ENCODE measurements around the gene DTX1.

DTX1 gene

DNA sequence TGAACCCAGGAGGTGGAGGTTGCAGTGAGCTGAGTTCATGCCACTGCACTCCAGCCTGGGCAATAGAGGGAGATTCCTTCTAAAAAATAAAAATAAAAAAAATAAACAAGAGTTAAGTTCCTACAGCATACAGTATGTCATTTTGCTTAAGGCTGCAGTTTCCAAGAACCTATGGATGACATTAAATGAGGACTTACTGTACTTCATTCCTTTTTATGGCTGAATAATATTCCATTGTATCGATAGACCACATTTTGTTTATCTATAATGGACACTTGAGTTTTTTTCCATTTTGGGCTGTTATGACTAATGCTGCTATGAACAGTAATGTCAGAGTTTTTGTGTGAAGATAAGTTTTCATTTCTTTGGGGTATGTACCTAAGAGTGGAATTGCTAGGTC lies 61.6 kb downstream of the DTX1 start:
- DNase-seq: no peak

DNA sequence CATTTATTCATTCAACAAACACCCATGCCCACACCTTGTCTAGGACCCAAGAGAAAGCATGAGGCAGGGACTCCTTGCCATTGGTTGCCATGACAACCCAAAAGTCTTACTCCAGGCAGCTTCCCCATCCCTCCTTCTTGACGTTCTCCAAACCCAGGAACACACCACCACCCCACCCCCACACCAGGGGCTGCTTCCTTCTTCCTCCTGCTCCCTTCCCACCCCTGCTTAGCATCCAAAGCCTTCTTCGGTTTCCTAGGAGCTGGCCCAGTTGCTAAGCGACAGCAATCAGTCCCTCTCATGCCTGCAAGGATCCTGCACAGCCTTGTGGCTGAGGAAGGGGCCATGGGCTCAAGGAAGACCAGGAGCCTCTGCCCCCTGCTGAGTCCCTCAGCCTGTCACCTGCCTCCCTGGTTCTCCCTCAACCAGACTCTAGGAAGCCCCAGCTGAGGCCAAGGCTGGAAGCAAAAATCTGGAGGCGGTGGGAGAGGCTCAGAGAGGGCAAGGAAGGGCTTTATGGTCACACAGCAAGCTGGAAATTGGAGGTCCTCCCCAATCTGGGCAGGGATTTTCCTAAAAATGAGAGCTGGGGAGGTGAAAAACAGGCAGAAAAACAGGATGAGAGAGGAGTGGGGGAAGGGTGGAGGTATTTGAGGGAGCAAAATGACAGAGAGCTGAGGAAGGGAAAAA lies 63.6 kb downstream of the DTX1 start:
- no peak for DNase-seq

DNA sequence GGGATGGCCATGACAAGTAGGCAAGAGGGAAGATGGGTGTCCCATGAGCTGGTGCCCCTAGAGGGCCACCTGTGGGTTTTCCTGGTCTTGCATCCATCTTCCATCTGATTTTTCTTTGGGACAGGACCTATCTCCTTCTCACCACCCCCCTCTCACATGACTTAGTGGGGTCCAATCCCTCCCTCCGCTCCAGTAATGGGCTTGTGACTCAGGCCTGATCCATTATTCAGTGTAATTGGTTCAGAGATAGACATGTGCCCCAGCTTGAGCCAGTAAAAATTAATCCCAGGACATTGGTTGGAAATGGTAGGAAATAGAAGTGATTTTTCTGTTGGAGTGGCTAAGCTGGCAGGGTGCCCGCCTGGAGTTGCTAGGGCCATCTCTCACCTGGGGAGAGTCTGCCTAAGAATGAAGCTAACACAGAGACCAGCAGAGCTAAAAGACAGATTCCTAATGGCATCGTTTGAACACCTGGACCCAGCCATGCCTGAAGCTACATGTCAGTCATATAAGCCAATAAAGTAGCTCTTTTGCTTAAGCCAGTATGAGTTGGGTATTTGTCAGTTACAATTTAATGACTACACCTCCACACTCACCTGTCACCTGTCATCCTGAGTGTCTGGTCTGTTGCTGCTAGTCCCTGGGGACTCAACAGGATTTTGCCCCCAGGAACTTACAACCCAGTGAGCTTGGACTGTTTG lies 64.3 kb downstream of the DTX1 start:
- DNase-seq: peak in 1 of 2 experiments; percentile 75

DNA sequence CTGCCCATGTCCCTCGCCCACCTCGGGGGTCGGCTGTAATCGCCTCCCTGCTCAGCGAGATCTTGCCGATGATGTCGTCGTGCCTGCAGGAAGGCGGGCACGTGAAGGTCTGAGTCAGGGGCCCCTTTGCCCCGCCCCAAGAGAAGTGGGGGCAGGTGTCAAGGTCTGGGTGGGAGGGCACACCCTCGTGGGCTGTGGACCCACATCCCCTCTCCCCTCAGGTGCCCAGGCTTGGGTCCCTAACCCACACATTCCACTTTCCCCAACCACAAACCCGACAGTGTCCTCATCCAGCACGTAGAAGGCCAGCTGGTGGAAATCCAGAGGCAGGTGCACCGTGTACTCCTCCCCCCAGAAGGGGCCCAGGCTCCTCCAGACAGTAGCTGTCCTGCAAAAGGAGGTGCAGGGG lies 71.3 kb downstream of the DTX1 start:
- no peak for DNase-seq

DNA sequence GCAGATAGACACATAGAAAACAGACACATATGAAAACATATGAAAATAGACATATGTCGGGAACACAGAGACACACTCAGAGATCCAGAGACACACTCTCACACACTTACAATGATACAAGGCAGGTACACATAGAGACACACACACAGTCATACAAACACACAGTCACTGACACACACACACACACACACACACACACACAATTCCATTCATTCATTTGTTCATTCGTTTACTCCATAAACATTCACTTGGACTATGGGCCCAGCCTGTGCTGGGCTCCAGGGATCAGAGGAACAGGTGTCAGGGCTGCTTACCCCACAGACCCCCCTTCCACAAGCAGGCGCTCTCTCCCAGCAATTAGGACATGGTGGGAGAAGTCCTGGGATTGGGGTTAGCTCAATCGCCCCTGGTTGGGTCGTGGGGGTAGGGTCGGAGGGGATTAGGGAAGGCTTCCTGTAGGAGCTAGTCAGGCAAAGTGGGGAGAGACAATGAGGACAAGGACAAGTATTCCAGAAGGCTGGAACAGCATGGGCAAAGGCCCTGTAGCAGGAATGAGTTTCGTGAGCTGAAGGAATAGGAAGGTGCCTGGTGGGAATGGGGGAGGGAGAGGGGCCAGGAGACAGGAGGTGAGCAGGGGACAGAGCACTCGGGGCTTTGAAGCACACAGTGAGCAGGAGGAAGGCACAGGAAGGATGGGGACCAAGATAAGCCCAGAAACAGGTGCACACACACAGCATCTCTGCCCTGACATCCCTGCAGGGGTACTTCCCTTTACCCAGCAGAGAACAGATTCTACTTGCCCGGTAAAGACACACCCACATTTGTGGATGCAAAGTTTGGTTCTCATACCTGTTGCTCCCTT lies 72.5 kb downstream of the DTX1 start:
- no peak for DNase-seq

GRCh38 chr12:113129664-113130456 lies 73.3 kb downstream of the DTX1 start:
- no peak for DNase-seq

GRCh38 chr12:113130457-113131135 lies 74.1 kb downstream of the DTX1 start:
- DNase-seq: no peak

DNA sequence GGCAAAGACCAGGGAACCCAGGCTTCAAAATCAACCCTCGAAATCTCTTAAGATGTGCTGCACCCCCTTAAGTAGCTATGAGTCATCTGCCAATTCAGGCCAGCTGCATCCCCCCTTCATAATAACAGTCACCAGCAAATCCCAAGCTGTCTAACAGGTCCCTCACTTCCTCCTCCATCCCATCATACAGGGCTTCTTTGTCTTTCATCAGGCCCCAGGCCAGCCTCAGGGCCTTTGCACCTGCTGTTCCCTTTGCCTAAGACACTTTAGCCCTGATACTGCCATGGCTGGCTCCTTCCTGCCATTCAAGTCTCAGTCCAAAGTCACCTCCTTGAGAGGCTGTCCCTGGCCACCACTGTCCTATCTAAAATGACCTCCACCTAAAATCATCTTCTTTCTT lies 75.0 kb downstream of the DTX1 start:
- no peak for DNase-seq

- DNase-seq: no peak
These were observed 76.5 kb downstream of the DTX1 start for GRCh38 chr12:113133036-113133435.

DNA sequence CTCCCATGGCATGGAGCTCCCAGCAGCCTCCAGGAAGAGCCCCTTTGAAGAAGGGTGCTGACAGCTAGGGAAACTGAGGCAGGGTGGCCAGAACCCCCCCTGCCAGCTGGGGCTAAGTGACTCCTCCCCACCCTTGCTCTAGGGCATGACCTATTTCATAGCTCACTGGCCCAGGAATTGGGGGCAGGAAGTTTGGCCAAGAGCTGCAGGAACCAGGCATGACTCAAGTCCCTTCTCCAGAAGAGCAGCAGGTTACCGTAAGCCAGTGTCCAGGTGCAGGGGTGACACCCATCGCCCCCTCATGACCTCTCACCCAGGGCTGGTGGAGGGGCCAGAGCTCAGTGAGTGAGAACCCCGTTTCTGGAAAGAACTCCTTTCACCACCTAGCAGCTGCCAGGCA lies 77.1 kb downstream of the DTX1 start:
- no peak for DNase-seq

- DNase-seq: no peak
These were observed 77.5 kb downstream of the DTX1 start for GRCh38 chr12:113134071-113134470.

DNA sequence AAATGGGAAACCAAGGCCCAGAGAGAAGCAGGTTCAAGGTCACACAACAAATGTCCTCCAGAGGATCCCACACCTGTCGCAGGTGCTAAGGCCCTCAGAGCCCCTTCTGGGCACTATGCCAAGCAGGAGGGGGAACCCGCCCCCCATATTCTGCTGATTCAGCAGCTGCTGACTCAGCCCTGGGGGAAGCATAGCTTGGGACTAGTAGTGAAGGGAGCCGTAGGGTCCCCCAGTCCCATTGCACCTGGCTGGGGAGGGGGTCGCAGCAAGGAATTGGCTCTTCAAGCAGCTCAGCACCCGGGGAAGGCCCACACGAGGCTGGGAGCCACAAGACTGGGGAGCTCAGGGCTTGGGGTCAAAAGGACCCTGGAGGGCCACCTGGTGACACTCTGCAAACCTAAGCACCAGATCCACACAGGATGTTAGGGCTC lies 78.0 kb downstream of the DTX1 start:
- no peak for DNase-seq

GRCh38 chr12:113135178-113136127 lies 78.9 kb downstream of the DTX1 start, which contains the start of gene RASAL1:
TSS of gene RASAL1 (minus strand) at chr12:113135761. CDS start at chr12:113135462, 299 bp downstream.
- DNase-seq: peak; percentile 60 to 62

DNA sequence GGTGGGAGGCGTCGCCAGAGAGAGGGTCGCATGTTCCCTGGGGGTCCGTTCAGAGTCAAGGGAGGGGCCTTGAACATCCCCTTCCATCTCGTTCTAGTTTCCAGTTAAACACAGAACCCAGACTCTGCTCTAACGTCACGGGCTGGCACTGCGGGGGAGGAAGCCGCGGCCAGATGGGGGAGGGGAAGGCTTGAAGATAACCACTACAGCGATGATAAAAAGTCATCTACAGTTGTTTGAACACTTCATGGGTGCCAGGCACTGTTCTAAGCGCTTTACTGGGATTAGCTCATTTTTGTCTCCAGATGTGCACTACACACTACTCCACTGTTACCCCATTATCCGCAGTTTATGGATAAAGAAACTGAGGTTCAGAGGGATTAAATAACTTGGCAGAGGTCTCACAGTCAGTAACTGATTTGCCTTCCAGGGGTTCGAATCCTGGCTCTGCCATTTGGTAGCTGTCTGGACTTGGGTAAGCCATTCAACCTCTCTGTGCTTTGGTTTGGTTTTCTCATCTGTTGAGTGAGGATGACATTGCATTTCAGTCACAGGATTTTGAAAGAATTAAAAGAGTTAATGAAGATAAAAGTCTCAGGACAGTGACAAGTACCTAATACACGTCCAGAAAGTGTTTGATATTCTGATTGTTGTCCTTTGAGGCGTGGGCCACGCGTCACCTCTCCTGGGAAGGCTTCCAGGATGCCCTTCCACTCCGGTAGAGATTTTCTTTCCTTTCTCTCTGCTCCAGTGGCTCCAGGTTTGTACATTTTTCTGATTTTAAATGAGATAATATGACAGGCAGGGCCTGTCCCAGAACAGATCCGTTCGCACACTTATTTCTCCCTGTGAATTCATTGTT lies 79.8 kb downstream of the DTX1 start:
- DNase-seq: no peak

GRCh38 chr12:113136990-113137511 lies 80.5 kb downstream of the DTX1 start:
- DNase-seq: no peak

- no peak for DNase-seq
These were observed 81.6 kb downstream of the DTX1 start for GRCh38 chr12:113137861-113138783.

DNA sequence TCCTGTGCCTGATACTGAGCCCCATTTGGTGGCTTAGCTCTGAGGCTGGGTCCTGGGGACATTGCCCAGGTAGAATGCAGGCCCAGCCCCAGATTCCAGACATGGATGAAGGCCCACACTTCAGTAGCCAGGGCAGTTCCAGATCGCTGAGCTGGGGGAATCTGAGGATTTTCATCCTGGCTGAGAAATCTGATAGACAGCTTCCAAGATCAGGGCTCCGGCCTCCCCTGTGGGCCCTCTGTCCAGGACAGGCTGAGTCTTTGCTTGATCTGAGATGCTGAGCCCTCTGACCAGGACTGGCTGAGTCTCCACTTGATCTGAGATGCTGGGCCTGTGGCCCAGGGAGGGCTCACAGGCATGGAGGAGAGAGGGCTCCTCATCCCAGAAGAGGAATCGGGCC lies 82.3 kb downstream of the DTX1 start:
- DNase-seq: no peak

DNA sequence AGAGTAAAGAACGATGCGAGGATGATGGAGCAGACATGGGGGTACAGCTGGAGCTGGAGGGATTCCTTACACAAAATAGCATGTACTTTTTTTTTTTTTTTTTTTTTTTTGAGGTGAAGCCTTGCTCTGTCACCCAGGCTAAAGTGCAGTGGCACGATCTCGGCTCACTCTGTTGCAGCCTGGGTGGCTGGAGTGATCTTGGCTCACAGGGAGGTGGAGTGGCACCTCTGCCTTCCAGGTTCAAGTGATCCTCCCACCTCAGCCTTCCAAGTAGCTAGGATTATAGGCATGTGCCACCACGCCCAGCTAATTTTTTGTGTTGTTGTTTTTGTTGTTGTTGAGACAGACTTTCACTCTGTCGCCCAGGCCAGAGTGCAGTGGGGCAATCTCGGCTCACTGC lies 84.2 kb downstream of the DTX1 start:
- no peak for DNase-seq
